ENCODE data around the gene MYO1C. TPM values are rescaled to one million over a fixed set of nuclear protein-coding genes. Genes with fewer than 3 reads are reported as not detected.

The MYO1C gene
- total and polyA plus RNA-seq, 2 donors (not counting 1 experiment from before 2014, with no cell fraction given): 164 to 190 TPM

- Histone ChIP-seq H3K9ac (ENCODE audit: insufficient read depth, low read length) (no peak overlapping the region), H3K9me3 (ENCODE audit: control insufficient read depth, insufficient read depth, low read depth, low read length) (no peaks in the 10 kb centered on the region), H3K36me3 (ENCODE audit: control insufficient read depth, insufficient read depth, low read length) (peaks cover 8% of the 10 kb centered on the region), H3K4me3 (replicated peaks in 1 of 4; ENCODE audit: control extremely low read depth in 1 of 4, insufficient read depth in 1 of 4, low read depth in 3 of 4, low read length in 4 of 4) (no peak overlapping the region), H4K20me1 (ENCODE audit: control insufficient read depth, extremely low read depth, insufficient read depth, low read length) (peaks cover 2% of the 10 kb centered on the region), H3K79me2 (ENCODE audit: control insufficient read depth, insufficient read depth, low read length) (peaks cover 82% of the 10 kb centered on the region), H3K27ac (ENCODE audit: insufficient read depth, low read length) (no peak overlapping the region), H3K4me2 (ENCODE audit: extremely low read depth, insufficient read depth, low read length) (no peak overlapping the region), H2AFZ (ENCODE audit: low read length) (no peak overlapping the region), H3K4me1 (ENCODE audit: control insufficient read depth, extremely low read depth, insufficient read depth, low read length) (peaks cover 2% of the 10 kb centered on the region), H3K27me3 (ENCODE audit: control insufficient read depth, insufficient read depth, low read length) (no peaks in the 10 kb centered on the region)
- TF ChIP-seq CTCF (conservative IDR thresholded peaks at IDR 0.05 in 1 of 2, IDR thresholded peaks at IDR 0.05 in 1 of 2; ENCODE audit: low read depth in 1 of 2, low read length in 2 of 2) (no peak), EZH2 (IDR thresholded peaks at IDR 0.05; ENCODE audit: low read length, missing control alignments) (no peak)
- DNase-seq (ENCODE audit: low read depth in 2 of 2): no peak
Measured at GRCh38 chr17:1435326-1435725, 57.2 kb downstream of the MYO1C start.

GRCh38 chr17:1434150-1434549, 58.3 kb downstream of the MYO1C start:
- no peak overlapping the region for H3K9ac ChIP-seq (ENCODE audit: insufficient read depth, low read length)
- H3K27ac ChIP-seq (ENCODE audit: insufficient read depth, low read length): no peak overlapping the region
- peaks cover 8% of the 10 kb centered on the region for H3K36me3 ChIP-seq (ENCODE audit: control insufficient read depth, insufficient read depth, low read length)
- peaks cover 80% of the 10 kb centered on the region for H3K79me2 ChIP-seq (ENCODE audit: control insufficient read depth, insufficient read depth, low read length)
- no peaks in the 10 kb centered on the region for H3K9me3 ChIP-seq (ENCODE audit: control insufficient read depth, insufficient read depth, low read depth, low read length)
- TF ChIP-seq CTCF (conservative IDR thresholded peaks at IDR 0.05 in 1 of 2, IDR thresholded peaks at IDR 0.05 in 1 of 2; ENCODE audit: low read depth in 1 of 2, low read length in 2 of 2) (no peak), EZH2 (IDR thresholded peaks at IDR 0.05; ENCODE audit: low read length, missing control alignments) (no peak)
- H4K20me1 ChIP-seq (ENCODE audit: control insufficient read depth, extremely low read depth, insufficient read depth, low read length): peaks cover 2% of the 10 kb centered on the region
- no peak overlapping the region for H3K4me3 ChIP-seq (replicated peaks in 1 of 4; ENCODE audit: control extremely low read depth in 1 of 4, insufficient read depth in 1 of 4, low read depth in 3 of 4, low read length in 4 of 4)
- DNase-seq (ENCODE audit: low read depth in 2 of 2): peak in 1 of 2 donors; percentile 34
- H3K27me3 ChIP-seq (ENCODE audit: control insufficient read depth, insufficient read depth, low read length): no peaks in the 10 kb centered on the region
- H3K4me2 ChIP-seq (ENCODE audit: extremely low read depth, insufficient read depth, low read length): no peak overlapping the region
- peaks cover 2% of the 10 kb centered on the region for H3K4me1 ChIP-seq (ENCODE audit: control insufficient read depth, extremely low read depth, insufficient read depth, low read length)
- H2AFZ ChIP-seq (ENCODE audit: low read length): no peak overlapping the region

- Histone ChIP-seq H3K9me3 (ENCODE audit: control insufficient read depth, insufficient read depth, low read depth, low read length) (no peaks in the 10 kb centered on the region), H3K4me2 (ENCODE audit: extremely low read depth, insufficient read depth, low read length) (no peak overlapping the region), H2AFZ (ENCODE audit: low read length) (no peak overlapping the region), H3K4me3 (replicated peaks in 1 of 4; ENCODE audit: control extremely low read depth in 1 of 4, insufficient read depth in 1 of 4, low read depth in 3 of 4, low read length in 4 of 4) (no peak overlapping the region), H3K79me2 (ENCODE audit: control insufficient read depth, insufficient read depth, low read length) (peaks cover 71% of the 10 kb centered on the region), H3K27ac (ENCODE audit: insufficient read depth, low read length) (no peak overlapping the region), H3K27me3 (ENCODE audit: control insufficient read depth, insufficient read depth, low read length) (no peaks in the 10 kb centered on the region), H4K20me1 (ENCODE audit: control insufficient read depth, extremely low read depth, insufficient read depth, low read length) (peaks cover 2% of the 10 kb centered on the region), H3K9ac (ENCODE audit: insufficient read depth, low read length) (no peak overlapping the region), H3K4me1 (ENCODE audit: control insufficient read depth, extremely low read depth, insufficient read depth, low read length) (no peaks in the 10 kb centered on the region), H3K36me3 (ENCODE audit: control insufficient read depth, insufficient read depth, low read length) (peaks cover 8% of the 10 kb centered on the region)
- no peak for TF ChIP-seq CTCF (conservative IDR thresholded peaks at IDR 0.05 in 1 of 2, IDR thresholded peaks at IDR 0.05 in 1 of 2; ENCODE audit: low read depth in 1 of 2, low read length in 2 of 2)
- TF ChIP-seq EZH2 (IDR thresholded peaks at IDR 0.05; ENCODE audit: low read length, missing control alignments): no peak
- DNase-seq (ENCODE audit: low read depth in 2 of 2): no peak
Measured at GRCh38 chr17:1431631-1432104, 60.8 kb downstream of the MYO1C start.
